AG04450 (cell line): Measurements from ENCODE around the gene MUL1. TPM values are rescaled to one million over a fixed set of nuclear protein-coding genes. Genes with fewer than 3 reads are reported as not detected.

ENCODE experiments used
- CTCF ChIA-PET: fragments of 300-600, 350-600 bp; formaldehyde crosslinking; extraction: SDS; loops from one replicate; lab custom pipeline; 2022; ENCODE audit warnings: antibody characterized with exemption, inconsistent platforms; lab: Charles Lee
- POLR2A ChIA-PET: fragments of 350-600 bp; formaldehyde crosslinking; extraction: SDS; loops from one replicate; lab custom pipeline; 2021; ENCODE audit warnings: antibody characterized with exemption, inconsistent platforms; lab: Yijun Ruan, JAX
- DNase-seq: peaks from one replicate; pipeline ENCODE4 v3.0.0-alpha.2; 2011; ENCODE audit warnings: low read depth, low spot score
- H3K27ac ChIP-seq: one replicate; pipeline ENCODE4 v1.5.1; 2012; ENCODE audit warnings: low read depth, low read length, control low read depth
- H3K27me3 ChIP-seq: one replicate; pipeline ENCODE4 v1.6.0; 2012; ENCODE audit warnings: low read length; ENCODE audit not compliant: control insufficient read depth, insufficient read depth
- H3K4me3 ChIP-seq: 2 replicates; pipeline ENCODE4 v1.5.1; 2011; ENCODE audit warnings: mild to moderate bottlenecking, low read depth, low read length, control low read depth
- H3K9me3 ChIP-seq: 2 replicates; pipeline ENCODE4 v1.5.1; 2012; ENCODE audit warnings: low read length; ENCODE audit not compliant: control insufficient read depth, insufficient read depth
- CTCF ChIP-seq: IDR thresholded peaks from 2 replicates; pipeline ENCODE4 v1.5.1; 2011; ENCODE audit warnings: low read depth, low read length, control low read depth, inconsistent platforms
- polyA plus RNA-seq: library from polyadenylated mRNA; depleted of rRNA; stranded (reverse); fragments of >200 nt; gene quantifications from 2 replicates; pipeline ENCODE4 v1.2.3, GENCODE V29; 2011

The MUL1 gene
- polyA plus RNA-seq, 1 experiment: 23.1 TPM

- no peak for DNase-seq
- Histone ChIP-seq H3K9me3 (no peaks in the 10 kb centered on the region; the same call in 1 of the 2 replicates), H3K27me3 (peaks cover 10% of the 10 kb centered on the region), H3K4me3 (no peak overlapping the region), H3K27ac (no peak overlapping the region)
- TF ChIP-seq CTCF: no peak
- CTCF ChIA-PET: interaction anchor here (1.1 to 1.4 kb wide), 2 partner anchors 10 to 299 kb away, joined by 3 read pairs; no protein-coding TSS in a partner anchor
- POLR2A ChIA-PET: no interaction called here
These were observed 3.8 kb upstream of the MUL1 start for GRCh38 chr1:20511518-20512428.

GRCh38 chr1:20508411-20508771 is 440 bp upstream of the MUL1 start:
- no peak for TF ChIP-seq CTCF
- Histone ChIP-seq H3K4me3 (peak overlapping the region; percentile 96), H3K27ac (peak overlapping the region; percentile 47), H3K9me3 (no peaks in the 10 kb centered on the region; the same call in 1 of the 2 replicates), H3K27me3 (peaks cover 8% of the 10 kb centered on the region)
- CTCF ChIA-PET: interaction anchor here (0.5 to 1.8 kb wide), 3 partner anchors 13 to 296 kb away, joined by 4 to 7 read pairs (median 5); no protein-coding TSS in a partner anchor
- POLR2A ChIA-PET: interaction anchor here (0.6 to 1.4 kb wide), 6 partner anchors 14 to 802 kb away, joined by 3 to 4 read pairs (median 3); partner anchors contain the start of gene CAMK2N1
- DNase-seq: no peak

- no peak for TF ChIP-seq CTCF
- Histone ChIP-seq H3K9me3 (no peaks in the 10 kb centered on the region; the same call in 1 of the 2 replicates), H3K27ac (peak overlapping the region; percentile 65), H3K27me3 (peaks cover 6% of the 10 kb centered on the region), H3K4me3 (peak overlapping the region; percentile 96)
- POLR2A ChIA-PET: interaction anchor here (0.5 to 1.4 kb wide), 3 partner anchors 12 to 315 kb away, joined by 3 to 4 read pairs (median 4); partner anchors contain the start of gene CAMK2N1
- DNase-seq: no peak
- CTCF ChIA-PET: interaction anchor here (1.8 kb wide), 1 partner anchor 294 kb away, joined by 7 read pairs; no protein-coding TSS in a partner anchor
These were observed 745 bp downstream of the MUL1 start for GRCh38 chr1:20507248-20507563.

GRCh38 chr1:20505488-20505887 is 2.5 kb downstream of the MUL1 start:
- H3K9me3 ChIP-seq: no peaks in the 10 kb centered on the region; the same call in 1 of the 2 replicates
- POLR2A ChIA-PET: interaction anchor here (0.6 kb wide), 1 partner anchor 353 kb away, joined by 3 read pairs; no protein-coding TSS in a partner anchor
- H3K27me3 ChIP-seq: no peaks in the 10 kb centered on the region
- peak overlapping the region; percentile 11 for H3K27ac ChIP-seq
- CTCF ChIA-PET: interaction anchor here (0.8 to 1.1 kb wide), 2 partner anchors 11 to 293 kb away, joined by 4 to 7 read pairs; no protein-coding TSS in a partner anchor
- no peak overlapping the region for H3K4me3 ChIP-seq
- no peak for TF ChIP-seq CTCF
- no peak for DNase-seq

- no peak overlapping the region for H3K4me3 ChIP-seq
- ChIA-PET POLR2A (no interaction called here), CTCF (interaction anchor here (1.0 kb wide), 1 partner anchor 583 kb away, joined by 3 read pairs; no protein-coding TSS in a partner anchor)
- no peak for TF ChIP-seq CTCF
- H3K27ac ChIP-seq: no peak overlapping the region
- no peaks in the 10 kb centered on the region for H3K27me3 ChIP-seq
- DNase-seq: no peak
- no peaks in the 10 kb centered on the region for H3K9me3 ChIP-seq
These were observed 7.2 kb downstream of the MUL1 start for GRCh38 chr1:20500716-20501115.
